Measurements from ENCODE around the gene ZNF117.
"Not testable (repeated sequence)": the region's sequence is repeated elsewhere in the genome, so short reads cannot be mapped to it uniquely, and the experiment has no call there.

The ZNF117 gene

GRCh38 chr7:64959072-64959747, 31.6 kb downstream of the ZNF117 start:
- no peaks in the 10 kb centered on the region for H3K36me3 ChIP-seq (ENCODE audit: control insufficient read depth in 4 of 4, insufficient read depth in 4 of 4, low read length in 3 of 4)
- DNase-seq, result no peak
- WGBS (ENCODE audit: insufficient coverage), result 95% methylated on average over 2 of the region's 3 CpGs
- no peaks in the 10 kb centered on the region for H3K27me3 ChIP-seq (replicated peaks in 2 of 5; ENCODE audit: control insufficient read depth in 4 of 5, insufficient read depth in 5 of 5, low read length in 4 of 5)
- ChIA-PET POLR2A (no interaction called here), CTCF (interaction anchor here (0.8 to 1.8 kb wide), 5 partner anchors 10 to 35 kb away, joined by 3 to 5 read pairs (median 3); no protein-coding TSS in a partner anchor)
- H3K4me3 ChIP-seq (ENCODE audit: control insufficient read depth in 1 of 7, extremely low read depth in 1 of 7, insufficient read depth in 4 of 7, low read depth in 2 of 7, low read length in 6 of 7), result no peak overlapping the region
- H3K4me1 ChIP-seq (ENCODE audit: control extremely low read depth in 1 of 4, control insufficient read depth in 4 of 4, insufficient read depth in 4 of 4, low read length in 3 of 4), result no peaks in the 10 kb centered on the region
- H3K9me3 ChIP-seq (ENCODE audit: control extremely low read depth in 1 of 5, control insufficient read depth in 4 of 5, insufficient read depth in 2 of 5, low read depth in 1 of 5, low read length in 4 of 5), result peaks cover 0 to 12% (median 6%) of the 10 kb centered on the region in 5 experiments
- no peak overlapping the region for H3K27ac ChIP-seq (ENCODE audit: insufficient read depth in 1 of 2, low read depth in 1 of 2, low read length in 2 of 2, poor library complexity in 1 of 2, severe bottlenecking in 2 of 2)

DNA sequence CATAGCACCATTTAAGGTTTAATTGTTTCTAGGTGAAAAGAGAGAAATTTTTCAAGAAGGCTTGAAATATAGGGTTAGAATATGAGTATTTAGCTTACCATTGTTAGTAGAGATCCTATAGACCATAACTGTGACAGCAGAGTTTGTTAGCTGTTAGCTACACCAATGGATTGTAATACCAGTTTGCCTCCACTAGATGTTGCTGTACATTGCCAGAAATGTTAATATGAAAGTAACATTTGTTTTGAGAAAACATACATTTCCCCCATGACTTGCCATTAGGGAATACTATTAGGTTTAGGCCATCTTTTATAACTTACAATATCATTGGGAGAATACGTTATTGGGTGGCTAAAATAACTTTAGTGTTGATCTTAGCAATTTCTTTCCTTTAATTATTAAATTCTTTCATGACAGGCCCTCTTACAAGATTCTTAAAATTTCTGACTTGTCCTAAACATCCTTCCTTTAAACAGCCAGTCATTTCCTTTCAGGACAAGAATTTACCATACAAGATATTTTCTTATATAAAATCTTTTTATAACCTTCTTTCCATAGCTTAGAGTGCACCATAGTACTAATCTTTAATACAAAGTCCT, 39.5 kb downstream of the ZNF117 start:
- peaks cover 5 to 33% (median 11%) of the 10 kb centered on the region in 5 experiments for H3K27me3 ChIP-seq (replicated peaks in 2 of 5; ENCODE audit: control insufficient read depth in 4 of 5, insufficient read depth in 5 of 5, low read length in 4 of 5)
- H3K9me3 ChIP-seq (ENCODE audit: control extremely low read depth in 1 of 5, control insufficient read depth in 4 of 5, insufficient read depth in 2 of 5, low read depth in 1 of 5, low read length in 4 of 5), result no peaks in the 10 kb centered on the region
- no peaks in the 10 kb centered on the region for H3K36me3 ChIP-seq (ENCODE audit: control insufficient read depth in 4 of 4, insufficient read depth in 4 of 4, low read length in 3 of 4)
- no CpG with 5 or more reads among the region's 1 CpG for WGBS (ENCODE audit: insufficient coverage)
- peak; percentile 46 to 75 (median 73) for DNase-seq
- peaks cover 0 to 13% (median 12%) of the 10 kb centered on the region in 4 experiments for H3K4me1 ChIP-seq (ENCODE audit: control extremely low read depth in 1 of 4, control insufficient read depth in 4 of 4, insufficient read depth in 4 of 4, low read length in 3 of 4)
- H3K4me3 ChIP-seq (ENCODE audit: control insufficient read depth in 1 of 7, extremely low read depth in 1 of 7, insufficient read depth in 4 of 7, low read depth in 2 of 7, low read length in 6 of 7), result no peak overlapping the region
- ChIA-PET POLR2A (no interaction called here), CTCF (interaction anchor here (1.1 to 4.4 kb wide), 11 partner anchors 9 to 357 kb away, joined by 3 to 27 read pairs (median 4); no protein-coding TSS in a partner anchor)
- H3K27ac ChIP-seq (ENCODE audit: insufficient read depth in 1 of 2, low read depth in 1 of 2, low read length in 2 of 2, poor library complexity in 1 of 2, severe bottlenecking in 2 of 2), result no peak overlapping the region

DNA sequence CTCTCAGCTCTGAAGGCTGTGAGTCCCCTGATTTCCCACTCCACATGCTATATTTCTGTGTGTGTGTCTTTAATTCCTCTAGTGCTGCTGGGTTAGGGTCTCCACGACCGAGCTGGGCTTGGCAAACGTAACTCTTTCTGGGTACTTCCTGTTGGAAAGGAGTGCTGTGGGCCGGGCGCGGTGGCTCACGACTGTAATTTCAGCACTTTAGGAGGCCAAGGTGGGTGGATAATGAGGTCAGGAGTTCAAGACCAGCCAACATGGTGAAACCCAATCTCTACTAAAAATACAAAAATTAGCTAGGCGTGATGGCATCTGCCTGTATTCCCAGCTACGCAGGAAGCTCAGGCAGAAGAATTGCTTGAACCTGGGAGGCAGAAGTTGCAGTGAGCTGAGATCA, 40.2 kb downstream of the ZNF117 start:
- H3K36me3 ChIP-seq (ENCODE audit: control insufficient read depth in 4 of 4, insufficient read depth in 4 of 4, low read length in 3 of 4); POLR2A ChIA-PET; H3K4me3 ChIP-seq (ENCODE audit: control insufficient read depth in 1 of 7, extremely low read depth in 1 of 7, insufficient read depth in 4 of 7, low read depth in 2 of 7, low read length in 6 of 7); H3K9me3 ChIP-seq (ENCODE audit: control extremely low read depth in 1 of 5, control insufficient read depth in 4 of 5, insufficient read depth in 2 of 5, low read depth in 1 of 5, low read length in 4 of 5); H3K27ac ChIP-seq (ENCODE audit: insufficient read depth in 1 of 2, low read depth in 1 of 2, low read length in 2 of 2, poor library complexity in 1 of 2, severe bottlenecking in 2 of 2): not testable (repeated sequence)
- WGBS (ENCODE audit: insufficient coverage), result 44% methylated on average over 8 of the region's 9 CpGs
- Histone ChIP-seq H3K27me3 (replicated peaks in 2 of 5; ENCODE audit: control insufficient read depth in 4 of 5, insufficient read depth in 5 of 5, low read length in 4 of 5) (peaks cover 5 to 40% (median 15%) of the 10 kb centered on the region in 5 experiments), H3K4me1 (ENCODE audit: control extremely low read depth in 1 of 4, control insufficient read depth in 4 of 4, insufficient read depth in 4 of 4, low read length in 3 of 4) (peaks cover 0 to 13% (median 12%) of the 10 kb centered on the region in 4 experiments)
- CTCF ChIA-PET, result interaction anchor here (1.1 to 4.4 kb wide), 11 partner anchors 10 to 358 kb away, joined by 3 to 27 read pairs (median 4); no protein-coding TSS in a partner anchor
- DNase-seq, result peak in 2 of 3 donors; percentile 18 to 41

GRCh38 chr7:64948774-64949173, 42.1 kb downstream of the ZNF117 start:
- H3K9me3 ChIP-seq (ENCODE audit: control extremely low read depth in 1 of 5, control insufficient read depth in 4 of 5, insufficient read depth in 2 of 5, low read depth in 1 of 5, low read length in 4 of 5); H3K36me3 ChIP-seq (ENCODE audit: control insufficient read depth in 4 of 4, insufficient read depth in 4 of 4, low read length in 3 of 4); H3K4me3 ChIP-seq (ENCODE audit: control insufficient read depth in 1 of 7, extremely low read depth in 1 of 7, insufficient read depth in 4 of 7, low read depth in 2 of 7, low read length in 6 of 7); DNase-seq; POLR2A ChIA-PET; H3K27ac ChIP-seq (ENCODE audit: insufficient read depth in 1 of 2, low read depth in 1 of 2, low read length in 2 of 2, poor library complexity in 1 of 2, severe bottlenecking in 2 of 2): not testable (repeated sequence)
- Histone ChIP-seq H3K4me1 (ENCODE audit: control extremely low read depth in 1 of 4, control insufficient read depth in 4 of 4, insufficient read depth in 4 of 4, low read length in 3 of 4) (peaks cover 0 to 13% (median 12%) of the 10 kb centered on the region in 4 experiments), H3K27me3 (replicated peaks in 2 of 5; ENCODE audit: control insufficient read depth in 4 of 5, insufficient read depth in 5 of 5, low read length in 4 of 5) (peaks cover 5 to 55% (median 19%) of the 10 kb centered on the region in 5 experiments)
- WGBS (ENCODE audit: insufficient coverage), result no CpG with 5 or more reads among the region's 1 CpG
- CTCF ChIA-PET, result interaction anchor here (0.9 to 4.0 kb wide), 5 partner anchors 11 to 370 kb away, joined by 3 to 19 read pairs (median 4); no protein-coding TSS in a partner anchor

DNA sequence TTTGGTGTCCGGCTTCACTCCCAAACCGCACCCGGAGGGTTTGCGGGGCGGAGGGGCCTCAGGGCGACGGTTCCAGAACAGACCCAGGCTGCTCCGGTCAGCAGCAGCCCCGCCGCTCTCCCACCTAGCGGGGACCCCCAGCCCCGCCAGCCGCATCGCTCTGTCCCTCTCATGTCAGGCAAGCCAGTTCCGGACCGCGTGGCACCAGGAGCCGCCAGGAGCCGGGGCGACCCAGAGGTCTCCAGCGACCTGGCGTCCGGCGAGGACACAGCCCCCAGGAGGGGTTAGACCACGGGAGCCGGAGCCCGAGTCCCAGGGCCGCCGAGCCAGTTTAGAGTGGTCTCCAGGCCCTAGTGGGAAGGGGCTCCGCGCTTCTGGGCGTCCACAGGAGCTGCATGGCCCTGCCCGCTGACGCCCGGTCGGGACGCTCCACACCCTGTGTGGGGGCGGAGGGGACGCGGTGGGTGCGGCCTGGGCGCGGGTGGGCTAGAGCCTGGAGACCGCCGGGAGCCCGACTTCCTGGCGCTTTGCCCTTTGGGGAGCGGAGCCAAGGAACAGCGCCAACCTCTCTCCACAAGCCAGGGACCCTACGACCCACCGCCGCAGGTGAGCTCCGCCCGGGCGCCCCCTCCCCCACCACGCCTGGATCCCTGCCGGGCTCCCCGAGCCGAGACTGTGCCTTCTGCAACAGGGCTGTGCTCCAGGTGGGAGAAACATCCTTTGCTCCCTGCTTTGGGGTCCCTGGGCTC, 43.4 kb downstream of the ZNF117 start:
- no peak overlapping the region for H3K27ac ChIP-seq (ENCODE audit: insufficient read depth in 1 of 2, low read depth in 1 of 2, low read length in 2 of 2, poor library complexity in 1 of 2, severe bottlenecking in 2 of 2)
- DNase-seq, result peak in 1 of 3 donors; percentile 32
- H3K9me3 ChIP-seq (ENCODE audit: control extremely low read depth in 1 of 5, control insufficient read depth in 4 of 5, insufficient read depth in 2 of 5, low read depth in 1 of 5, low read length in 4 of 5), result no peaks in the 10 kb centered on the region
- ChIA-PET POLR2A (no interaction called here), CTCF (interaction anchor here (0.6 to 4.0 kb wide), 4 partner anchors 9 to 431 kb away, joined by 4 to 19 read pairs (median 4); no protein-coding TSS in a partner anchor)
- H3K4me3 ChIP-seq (ENCODE audit: control insufficient read depth in 1 of 7, extremely low read depth in 1 of 7, insufficient read depth in 4 of 7, low read depth in 2 of 7, low read length in 6 of 7), result peak overlapping the region; percentile 0 to 74 (median 55)
- 4% methylated on average over 55 of the region's 59 CpGs for WGBS (ENCODE audit: insufficient coverage)
- H3K4me1 ChIP-seq (ENCODE audit: control extremely low read depth in 1 of 4, control insufficient read depth in 4 of 4, insufficient read depth in 4 of 4, low read length in 3 of 4), result peaks cover 0 to 13% (median 12%) of the 10 kb centered on the region in 4 experiments
- no peaks in the 10 kb centered on the region for H3K36me3 ChIP-seq (ENCODE audit: control insufficient read depth in 4 of 4, insufficient read depth in 4 of 4, low read length in 3 of 4)
- peaks cover 5 to 65% (median 19%) of the 10 kb centered on the region in 5 experiments for H3K27me3 ChIP-seq (replicated peaks in 2 of 5; ENCODE audit: control insufficient read depth in 4 of 5, insufficient read depth in 5 of 5, low read length in 4 of 5)

- Histone ChIP-seq H3K27me3 (replicated peaks in 2 of 5; ENCODE audit: control insufficient read depth in 4 of 5, insufficient read depth in 5 of 5, low read length in 4 of 5) (peaks cover 5 to 68% (median 19%) of the 10 kb centered on the region in 5 experiments), H3K4me1 (ENCODE audit: control extremely low read depth in 1 of 4, control insufficient read depth in 4 of 4, insufficient read depth in 4 of 4, low read length in 3 of 4) (peaks cover 0 to 13% (median 12%) of the 10 kb centered on the region in 4 experiments), H3K36me3 (ENCODE audit: control insufficient read depth in 4 of 4, insufficient read depth in 4 of 4, low read length in 3 of 4) (no peaks in the 10 kb centered on the region), H3K4me3 (ENCODE audit: control insufficient read depth in 1 of 7, extremely low read depth in 1 of 7, insufficient read depth in 4 of 7, low read depth in 2 of 7, low read length in 6 of 7) (peak overlapping the region in 2 of 7 experiments; percentile 56 to 71), H3K27ac (ENCODE audit: insufficient read depth in 1 of 2, low read depth in 1 of 2, low read length in 2 of 2, poor library complexity in 1 of 2, severe bottlenecking in 2 of 2) (no peak overlapping the region), H3K9me3 (ENCODE audit: control extremely low read depth in 1 of 5, control insufficient read depth in 4 of 5, insufficient read depth in 2 of 5, low read depth in 1 of 5, low read length in 4 of 5) (no peaks in the 10 kb centered on the region)
- POLR2A ChIA-PET, result no interaction called here
- WGBS (ENCODE audit: insufficient coverage), result 53% methylated on average over 3 of the region's 5 CpGs
- peak; percentile 38 to 51 (median 43) for DNase-seq
- CTCF ChIA-PET, result interaction anchor here (0.7 to 4.0 kb wide), 5 partner anchors 8 to 361 kb away, joined by 3 to 19 read pairs (median 4); no protein-coding TSS in a partner anchor
Observed at GRCh38 chr7:64946772-64947171, 44.1 kb downstream of the ZNF117 start.
